ENCODE measurements around the gene TDRD6. TPM values are rescaled to one million over a fixed set of nuclear protein-coding genes. Genes with fewer than 3 reads are reported as not detected.
"Not testable (repeated sequence)": the region's sequence is repeated elsewhere in the genome, so short reads cannot be mapped to it uniquely, and the experiment has no call there.

The TDRD6 gene
- total RNA-seq, result 1.0 TPM
- long read RNA-seq, result 0 reads

- DNase-seq (peak; percentile 62), ATAC-seq (no peak)
- Histone ChIP-seq H3K36me3 (no peaks in the 10 kb centered on the region), H3K27ac (no peak within 1 kb of the TSS), H3K4me1 (no peaks in the 10 kb centered on the region), H3K27me3 (no peaks in the 10 kb centered on the region), H3K4me3 (no peak within 1 kb of the TSS), H3K9me3 (no peaks in the 10 kb centered on the region)
- intact Hi-C loops (cut with DNase I), result no loop called here
- TF ChIP-seq CTCF (IDR thresholded peaks at IDR 0.05), result no peak
These were observed at the start of gene TDRD6 for GRCh38 chr6:46687619-46688097. TDRD6 (plus strand) TSS chr6:46687885; CDS start chr6:46688129, 244 bp downstream.

GRCh38 chr6:46637933-46638332 is 49.8 kb upstream of the TDRD6 start:
- ATAC-seq, result no peak
- no peaks in the 10 kb centered on the region for H3K36me3 ChIP-seq
- no peak for TF ChIP-seq CTCF (IDR thresholded peaks at IDR 0.05)
- H3K4me3 ChIP-seq, result no peak overlapping the region
- no peak overlapping the region for H3K27ac ChIP-seq
- no peaks in the 10 kb centered on the region for H3K9me3 ChIP-seq
- DNase-seq, result no peak
- intact Hi-C loops (cut with DNase I), result no loop called here
- H3K4me1 ChIP-seq, result no peaks in the 10 kb centered on the region
- no peaks in the 10 kb centered on the region for H3K27me3 ChIP-seq

DNA sequence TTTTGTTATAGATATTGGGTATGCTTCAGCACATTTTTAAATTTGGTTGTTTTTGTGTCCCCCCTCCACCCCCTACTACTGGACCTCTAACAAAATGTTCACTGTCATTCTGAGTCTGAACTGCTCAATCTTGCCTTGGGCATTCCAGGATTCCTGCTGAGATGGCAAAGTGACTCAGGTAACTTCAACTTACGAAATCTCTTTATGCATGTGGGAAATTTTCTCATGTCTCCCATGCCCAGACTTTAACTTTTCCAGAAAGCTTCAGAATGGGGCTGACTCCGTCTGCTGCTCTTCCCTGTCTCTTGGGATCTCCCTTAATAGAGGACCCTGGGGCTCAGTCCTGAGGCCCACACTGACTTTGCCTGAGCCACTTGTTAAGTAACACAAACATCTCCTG is 49.0 kb upstream of the TDRD6 start:
- Histone ChIP-seq H3K4me3 (no peak overlapping the region), H3K9me3 (no peaks in the 10 kb centered on the region), H3K36me3 (no peaks in the 10 kb centered on the region), H3K4me1 (no peaks in the 10 kb centered on the region), H3K27ac (no peak overlapping the region), H3K27me3 (no peaks in the 10 kb centered on the region)
- intact Hi-C loops (cut with DNase I), result no loop called here
- no peak for ATAC-seq
- TF ChIP-seq CTCF (IDR thresholded peaks at IDR 0.05), result no peak
- DNase-seq, result no peak

DNA sequence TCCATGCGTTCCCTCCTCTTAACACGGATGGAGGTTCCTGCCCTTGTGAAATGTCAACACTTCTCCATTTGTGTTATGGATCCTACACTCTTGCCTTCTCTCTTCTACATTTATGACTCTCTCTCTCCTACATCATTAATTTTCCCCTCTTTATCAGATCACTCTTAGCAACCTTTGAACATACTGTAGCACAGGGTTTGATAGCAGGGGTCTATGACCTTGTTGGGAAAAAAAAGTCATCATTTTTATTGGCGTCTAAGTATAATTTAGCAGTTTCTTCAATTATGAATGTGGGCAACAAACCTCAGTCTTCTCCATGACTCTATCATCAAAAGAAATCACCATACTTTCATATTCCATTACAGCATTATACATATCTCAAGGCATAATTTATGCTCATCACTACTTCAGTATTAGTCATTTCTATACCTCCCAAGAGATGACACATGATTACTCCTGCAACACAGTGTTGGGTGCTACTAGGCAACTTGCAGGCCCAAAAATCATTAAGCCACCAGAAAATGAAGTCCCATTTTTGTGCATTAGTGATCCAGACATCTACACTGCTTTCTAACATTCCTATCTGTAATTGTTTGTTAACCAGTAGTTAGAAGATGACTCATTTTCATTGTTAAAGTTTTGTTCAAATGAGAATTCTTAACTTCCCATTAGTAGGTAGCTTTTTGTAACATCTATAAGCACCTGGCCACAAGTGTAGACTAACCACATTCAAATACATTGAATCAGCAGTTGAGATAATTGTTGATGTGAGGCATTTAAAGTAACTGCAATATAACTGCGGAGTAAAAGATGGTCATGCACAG is 44.5 kb upstream of the TDRD6 start:
- Histone ChIP-seq H3K4me1 (no peaks in the 10 kb centered on the region), H3K9me3 (no peaks in the 10 kb centered on the region), H3K27me3 (no peaks in the 10 kb centered on the region), H3K4me3 (no peak overlapping the region), H3K27ac (no peak overlapping the region), H3K36me3 (no peaks in the 10 kb centered on the region)
- DNase-seq (no peak), ATAC-seq (no peak)
- no peak for TF ChIP-seq CTCF (IDR thresholded peaks at IDR 0.05)
- intact Hi-C loops (cut with DNase I), result no loop called here

GRCh38 chr6:46645265-46645664 is 42.4 kb upstream of the TDRD6 start:
- intact Hi-C loops (cut with DNase I), result no loop called here
- no peaks in the 10 kb centered on the region for H3K9me3 ChIP-seq

DNA sequence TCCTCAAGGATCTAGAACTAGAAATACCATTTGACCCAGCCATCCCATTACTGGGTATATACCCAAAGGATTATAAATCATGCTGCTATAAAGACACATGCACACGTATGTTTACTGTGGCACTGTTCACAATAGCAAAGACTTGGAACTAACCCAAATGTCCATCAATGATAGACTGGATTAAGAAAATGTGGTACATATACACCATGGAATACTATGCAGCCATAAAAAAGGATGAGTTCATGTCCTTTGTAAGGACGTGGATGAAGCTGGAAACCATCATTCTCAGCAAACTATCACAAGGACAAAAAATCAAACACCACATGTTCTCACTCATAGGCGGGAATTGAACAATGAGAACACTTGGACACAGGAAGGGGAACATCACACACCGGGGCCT is 39.6 kb upstream of the TDRD6 start:
- H3K27ac ChIP-seq; H3K9me3 ChIP-seq; ATAC-seq; intact Hi-C loops (cut with DNase I); H3K4me1 ChIP-seq; DNase-seq; H3K36me3 ChIP-seq; H3K4me3 ChIP-seq; H3K27me3 ChIP-seq: not testable (repeated sequence)

More at GRCh38 chr6:46645265-46645664, 42.4 kb upstream of the TDRD6 start:
- DNase-seq, result no peak
- no peak overlapping the region for H3K4me3 ChIP-seq
- no peaks in the 10 kb centered on the region for H3K27me3 ChIP-seq
- no peak for TF ChIP-seq CTCF (IDR thresholded peaks at IDR 0.05)
- H3K36me3 ChIP-seq, result no peaks in the 10 kb centered on the region
- H3K4me1 ChIP-seq, result no peaks in the 10 kb centered on the region
- H3K27ac ChIP-seq, result no peak overlapping the region
- ATAC-seq, result no peak
